ENCODE results near the gene INTS1.

Gene INTS1

DNA sequence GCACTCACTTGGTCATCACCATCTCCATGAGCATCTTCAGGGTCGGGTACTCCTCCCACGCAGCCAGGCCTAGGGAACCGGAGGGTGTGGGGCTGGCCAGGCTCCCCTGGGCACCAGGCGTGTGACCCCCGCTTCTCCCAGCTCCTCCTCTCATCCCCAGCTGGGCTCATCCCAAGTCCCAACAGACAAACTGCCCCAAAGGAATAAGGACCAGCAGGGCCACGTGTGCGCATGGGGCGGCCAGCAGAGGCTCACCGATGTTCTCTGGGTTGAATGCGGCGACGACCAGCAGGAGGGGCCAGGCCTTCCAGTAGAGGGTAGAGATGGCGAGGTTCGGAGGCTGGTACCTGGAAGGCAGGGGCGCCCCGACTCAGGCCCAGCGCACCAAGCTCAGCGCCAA lies 14.9 kb downstream of the INTS1 start:
- DNase-seq (ENCODE audit: low read depth in 2 of 2): no peak

DNA sequence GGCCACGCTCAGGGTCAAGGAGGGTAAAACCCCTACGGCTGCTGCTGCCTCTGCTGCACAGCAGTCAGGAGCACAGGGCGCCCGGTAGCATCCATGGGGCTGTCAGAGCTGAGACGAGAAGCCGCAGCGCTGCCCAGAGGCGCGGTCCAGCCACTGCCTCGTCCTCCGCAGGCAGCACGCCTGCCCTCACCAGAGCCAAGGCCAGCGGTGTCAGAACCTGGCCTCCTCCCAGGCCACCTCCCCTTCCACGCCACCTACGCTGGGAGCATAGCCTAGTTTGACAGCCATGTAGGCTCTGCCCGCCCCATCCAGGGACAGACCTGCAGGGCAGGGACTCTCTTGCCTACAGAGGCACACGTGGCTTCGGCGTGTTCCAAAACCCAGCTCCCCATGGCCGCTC lies 16.2 kb downstream of the INTS1 start:
- no peak for DNase-seq (ENCODE audit: low read depth in 2 of 2)

DNA sequence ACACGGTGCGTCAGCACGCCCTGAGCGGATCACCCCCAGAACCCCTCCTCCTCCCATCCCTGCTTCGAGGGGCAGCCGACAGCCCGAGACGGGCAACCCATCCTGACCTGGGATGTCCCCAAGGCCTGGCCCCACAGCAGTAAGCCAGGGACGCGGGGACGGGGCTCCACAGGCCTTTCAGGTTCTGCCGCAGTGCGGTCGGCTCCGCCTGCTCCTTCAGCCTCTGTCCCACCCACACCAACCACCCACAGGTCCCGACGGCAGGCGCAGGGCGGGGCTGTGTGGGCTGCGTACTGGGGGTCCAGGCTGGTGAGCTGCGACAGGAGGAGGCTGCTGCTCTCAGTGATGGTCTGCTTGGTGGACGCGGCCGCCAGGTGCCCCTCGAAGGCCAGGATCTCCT lies 16.7 kb downstream of the INTS1 start:
- no peak for DNase-seq (ENCODE audit: low read depth in 2 of 2)

DNA sequence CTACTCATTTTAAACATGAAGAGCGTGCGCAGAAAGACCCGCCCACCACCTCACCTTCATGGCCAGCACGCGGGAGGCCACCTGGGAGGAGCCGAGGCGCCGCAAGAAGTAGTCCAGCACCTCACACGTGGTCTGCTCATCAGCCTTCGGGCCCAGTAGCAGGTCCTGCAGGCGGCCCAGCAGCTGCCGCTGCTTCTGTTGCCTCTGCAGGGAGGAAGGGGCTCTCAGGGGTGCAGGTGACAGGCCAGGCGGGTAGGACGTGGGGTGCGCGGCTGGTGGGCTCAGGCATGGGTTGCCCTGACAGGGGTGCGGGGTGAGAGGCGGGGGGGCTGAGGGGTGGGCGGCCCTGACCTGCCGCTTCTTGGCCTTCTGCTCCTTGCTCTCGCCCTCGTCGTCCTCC lies 17.6 kb downstream of the INTS1 start:
- DNase-seq (ENCODE audit: low read depth in 2 of 2): no peak

DNA sequence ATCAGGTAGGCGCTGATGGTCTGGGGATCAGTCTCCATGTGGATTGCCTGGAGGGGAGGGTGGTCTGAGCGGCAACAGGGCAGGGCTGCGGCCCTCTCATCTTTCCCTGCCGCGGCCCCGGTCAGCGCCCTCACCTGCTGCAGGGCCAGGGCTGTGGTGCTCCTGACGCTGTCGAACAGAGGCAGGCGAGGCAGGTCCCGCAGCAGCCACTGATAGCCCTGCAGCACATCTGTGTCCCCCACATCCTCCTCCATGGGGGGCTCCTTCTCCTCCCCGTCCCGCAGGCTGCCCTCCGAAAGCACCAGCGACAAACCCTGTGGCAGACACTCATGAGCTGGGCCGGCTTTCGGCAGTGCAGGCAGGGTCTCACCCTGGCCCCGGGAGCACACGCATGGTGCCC lies 19.0 kb downstream of the INTS1 start:
- DNase-seq (ENCODE audit: low read depth in 2 of 2): no peak

DNA sequence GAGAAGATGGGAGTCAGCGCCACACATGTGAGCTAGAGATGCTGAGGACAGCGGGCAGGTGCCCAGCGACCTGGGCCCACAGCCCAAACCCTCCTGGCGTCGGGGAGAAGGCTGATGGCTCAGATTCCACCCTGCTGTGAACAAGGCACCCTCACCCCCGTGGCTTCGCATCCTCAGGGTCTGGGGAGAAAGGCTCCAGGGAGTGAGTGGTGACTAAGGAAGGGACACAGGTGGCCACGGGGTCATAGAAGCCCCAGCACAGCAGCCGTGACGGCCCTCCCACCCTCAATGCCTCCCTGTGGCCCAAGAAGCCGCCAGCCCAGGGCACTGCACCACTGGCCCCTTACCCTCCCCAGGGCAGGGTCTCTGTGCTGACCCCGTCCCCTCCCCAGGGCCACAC lies 19.6 kb downstream of the INTS1 start:
- no peak for DNase-seq (ENCODE audit: low read depth in 2 of 2)

DNA sequence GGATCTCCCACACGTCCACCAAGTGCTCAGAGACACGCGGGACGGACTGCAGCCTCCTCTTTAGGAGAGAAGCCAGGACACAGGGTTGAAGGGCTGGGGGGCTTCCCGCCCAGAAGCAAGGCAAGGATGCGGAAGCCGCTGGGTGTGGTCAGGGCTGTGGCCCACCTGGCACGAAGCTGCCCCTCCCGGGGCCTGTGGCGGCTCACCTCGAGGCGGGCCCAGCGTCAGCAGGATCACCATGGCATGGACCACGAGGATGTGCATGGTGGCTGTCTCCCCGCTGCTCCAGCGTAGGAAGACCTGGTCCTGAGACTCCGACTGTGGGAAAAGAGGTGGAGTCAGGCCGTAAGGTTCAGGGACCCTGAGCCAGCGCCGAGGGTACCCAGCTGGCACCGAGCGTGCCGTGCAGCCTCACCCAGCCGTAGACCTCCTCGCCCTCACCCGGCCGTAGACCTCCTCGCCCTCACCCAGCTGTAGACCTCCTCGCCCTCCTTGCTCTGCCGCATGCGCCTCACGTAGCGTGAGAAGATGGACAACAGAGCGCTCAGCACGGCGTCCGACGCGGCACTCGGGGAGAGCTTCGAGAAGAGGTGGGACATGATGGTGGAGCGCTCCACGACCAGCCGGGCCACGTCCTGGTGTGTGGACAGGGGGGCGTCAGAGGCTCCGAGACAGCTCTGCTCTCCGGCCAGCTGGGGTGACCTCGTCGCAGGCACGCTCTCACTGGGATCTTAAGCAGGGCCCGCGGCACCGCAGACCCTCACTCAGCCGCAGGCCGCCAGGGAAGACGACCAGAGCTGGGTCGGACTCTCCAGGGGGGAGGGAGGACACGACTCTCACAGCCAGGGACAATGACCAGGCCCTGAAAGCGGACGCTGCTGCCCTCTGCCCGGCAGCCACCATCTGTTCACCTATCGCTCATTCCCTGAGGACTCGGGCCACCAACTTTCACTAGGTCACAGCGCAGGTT lies 20.4 kb downstream of the INTS1 start:
- no peak for DNase-seq (ENCODE audit: low read depth in 2 of 2)

DNA sequence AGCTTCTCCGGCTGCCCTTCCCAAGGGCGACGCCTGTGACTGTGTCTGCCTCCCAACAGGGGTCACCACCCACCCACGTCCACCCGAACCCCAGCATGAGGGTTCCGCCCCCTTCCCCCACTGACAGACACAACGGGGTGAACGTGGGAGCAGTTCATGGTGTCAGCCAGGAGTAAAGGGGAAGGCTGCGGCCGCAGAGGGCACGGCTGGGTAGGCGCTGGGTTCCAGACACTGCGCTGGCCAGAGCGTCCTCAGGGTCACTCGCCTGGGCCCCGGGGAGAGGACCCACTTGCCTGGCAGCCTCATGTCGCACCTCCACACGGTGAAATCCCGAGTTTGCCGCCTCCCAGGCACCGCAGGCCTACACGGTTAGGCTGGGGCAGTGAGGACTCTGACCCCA lies 21.1 kb downstream of the INTS1 start:
- no peak for DNase-seq (ENCODE audit: low read depth in 2 of 2)

DNA sequence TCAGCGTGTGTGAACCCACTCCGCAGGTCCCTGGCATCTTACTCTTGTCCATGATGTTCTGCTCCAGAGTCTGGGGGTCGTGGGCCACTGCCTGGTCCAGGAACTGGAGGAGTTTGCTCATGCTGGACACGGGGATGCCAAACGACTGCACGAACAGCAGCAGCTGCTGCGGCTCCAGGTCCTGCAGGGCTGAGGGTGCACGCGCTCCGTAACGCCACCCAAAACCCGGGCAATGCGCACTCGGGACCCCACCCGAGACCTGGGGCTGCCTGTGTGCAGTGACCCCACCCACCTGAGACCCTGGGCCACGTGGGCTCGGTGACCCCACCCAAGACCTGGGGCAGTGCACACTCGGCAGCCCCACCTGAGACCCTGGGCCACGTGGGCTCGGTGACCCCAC lies 22.9 kb downstream of the INTS1 start:
- DNase-seq (ENCODE audit: low read depth in 2 of 2): no peak

DNA sequence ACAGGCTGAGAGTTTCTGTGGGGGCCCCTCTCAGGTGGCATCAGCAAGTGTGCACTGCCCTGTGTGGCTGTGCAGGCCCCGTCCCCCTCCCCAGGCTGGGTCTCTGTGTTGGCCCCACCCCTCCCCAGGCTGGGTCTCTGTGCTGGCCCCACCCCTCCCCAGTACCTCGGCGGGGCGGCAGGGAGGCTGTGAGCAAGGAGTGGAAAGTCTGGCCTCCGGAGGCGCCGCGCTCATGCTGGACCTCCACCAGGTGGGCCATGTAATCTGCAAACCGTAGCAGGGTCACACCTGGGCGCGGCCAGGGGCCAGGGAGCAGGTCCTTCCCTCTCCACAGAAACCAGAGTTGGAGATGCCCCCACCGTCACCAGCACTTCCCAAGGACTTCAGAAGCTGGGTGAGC lies 23.5 kb downstream of the INTS1 start:
- no peak for DNase-seq (ENCODE audit: low read depth in 2 of 2)

DNA sequence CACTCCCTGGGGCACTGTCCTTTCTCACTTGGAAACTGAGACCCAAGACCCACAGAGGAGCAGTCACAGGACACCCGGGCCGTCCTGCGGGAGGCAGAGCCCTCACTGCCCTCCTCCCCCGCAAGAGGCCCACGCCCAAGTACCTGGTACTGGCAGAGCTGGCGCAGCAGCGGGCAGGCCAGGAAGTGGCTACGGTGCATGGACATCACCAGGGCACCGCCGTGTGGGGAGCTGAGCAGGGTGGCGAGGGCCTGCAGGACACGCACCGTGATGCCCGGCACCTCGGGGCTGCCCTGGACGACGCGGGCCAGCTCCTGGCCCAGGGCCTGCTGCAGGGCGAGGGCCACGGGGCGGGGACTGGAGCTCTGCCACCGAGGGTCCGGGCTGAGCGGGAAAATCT lies 24.9 kb downstream of the INTS1 start:
- DNase-seq (ENCODE audit: low read depth in 2 of 2): no peak

DNA sequence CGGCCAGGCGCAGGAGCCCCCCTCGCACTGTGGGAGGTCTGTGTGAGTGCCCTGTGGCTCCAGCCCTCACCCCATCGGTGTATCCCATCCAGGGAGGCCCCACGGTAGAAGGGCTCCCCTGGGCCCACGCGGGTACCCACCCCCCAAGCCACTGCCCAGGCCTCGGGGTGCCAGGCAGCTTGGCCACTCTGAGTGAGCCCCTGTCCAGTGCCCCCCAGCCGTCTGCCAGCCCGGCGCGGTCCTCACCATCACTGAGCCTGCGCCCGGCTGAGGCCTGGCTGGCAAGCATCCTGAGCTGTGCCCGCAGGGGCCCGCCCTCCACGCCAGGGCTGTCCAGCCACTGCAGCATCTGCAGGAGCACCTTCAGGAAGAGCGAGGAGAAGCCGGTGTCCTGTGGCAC lies 25.7 kb downstream of the INTS1 start:
- no peak for DNase-seq (ENCODE audit: low read depth in 2 of 2)

DNA sequence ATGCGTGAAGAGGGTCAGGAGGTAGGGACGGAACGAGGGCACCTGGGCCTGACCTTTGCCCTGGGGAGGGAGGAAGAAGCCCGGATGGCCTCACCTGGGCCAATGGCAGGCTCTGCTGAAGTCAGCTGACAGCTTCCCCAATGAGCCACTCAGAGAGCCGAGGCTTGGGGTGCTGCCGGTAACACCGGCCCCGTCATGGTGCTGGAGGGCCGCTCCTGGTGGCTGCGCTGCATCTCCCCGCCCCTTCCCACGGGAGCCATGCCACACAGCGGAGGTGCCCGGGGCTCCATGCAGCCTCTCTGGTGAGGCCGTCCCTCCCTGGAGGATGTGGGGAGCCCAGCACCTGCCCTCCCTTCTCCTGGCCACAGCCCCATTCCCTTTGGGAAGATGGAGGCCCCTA lies 27.3 kb downstream of the INTS1 start:
- no peak for DNase-seq (ENCODE audit: low read depth in 2 of 2)

DNA sequence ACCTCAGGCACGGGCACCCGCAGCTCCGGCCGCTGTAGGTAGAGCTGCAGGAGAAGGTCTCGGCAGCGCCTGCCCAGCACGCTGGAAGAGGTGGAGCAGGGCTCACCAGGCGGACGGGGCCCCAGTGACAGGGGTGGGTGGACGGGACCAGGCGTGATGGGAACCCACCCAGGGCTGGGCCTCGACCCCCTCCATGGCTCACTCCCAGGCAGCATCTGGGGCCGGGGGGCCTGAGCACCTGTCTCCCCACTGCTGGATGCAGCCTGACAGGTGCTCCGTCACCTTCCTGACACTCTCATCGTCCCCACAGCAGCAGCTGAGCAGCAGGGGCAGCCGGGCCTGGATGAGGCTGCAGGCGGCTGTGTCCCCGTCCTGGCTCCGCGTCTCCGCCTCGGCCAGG lies 28.2 kb downstream of the INTS1 start:
- DNase-seq (ENCODE audit: low read depth in 2 of 2): no peak

DNA sequence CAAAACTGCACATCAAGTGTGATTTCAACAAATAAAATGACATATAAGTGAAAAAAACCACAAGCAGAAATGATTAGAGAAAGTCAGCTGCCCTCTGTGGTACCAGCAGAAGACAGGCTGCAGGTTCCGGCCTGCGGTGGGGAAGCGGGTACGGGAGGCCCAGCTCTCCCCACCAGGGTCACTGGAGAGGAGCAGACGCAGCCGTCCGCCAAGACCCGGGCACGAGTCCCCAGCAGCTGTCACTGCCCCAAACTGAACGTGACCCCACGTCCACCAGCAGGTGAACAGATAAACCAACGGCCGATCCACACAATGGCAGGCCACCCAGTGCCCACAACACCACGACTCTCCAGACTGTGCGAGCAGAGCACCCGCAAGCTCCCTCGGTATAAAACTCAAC lies 28.8 kb downstream of the INTS1 start:
- DNase-seq (ENCODE audit: low read depth in 2 of 2): no peak

DNA sequence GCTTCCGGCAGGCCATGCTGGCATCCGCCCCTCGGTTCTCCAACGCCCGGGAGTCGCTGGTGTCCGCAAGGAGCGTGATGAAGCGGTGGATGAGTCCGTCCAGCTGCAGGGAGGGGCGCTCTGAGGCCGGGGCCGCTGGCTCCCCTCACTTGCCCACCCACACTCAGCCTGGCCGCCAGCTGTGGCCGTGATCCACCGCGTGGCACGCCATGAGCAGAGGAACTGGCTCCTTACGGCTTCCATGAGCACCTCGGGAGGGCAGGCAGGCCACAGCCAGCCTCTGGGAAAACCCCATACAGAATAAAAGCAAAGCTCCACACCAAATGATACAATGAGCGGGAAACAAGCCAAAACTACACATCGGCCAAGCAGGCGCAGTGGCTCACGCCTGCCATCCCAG lies 29.5 kb downstream of the INTS1 start:
- DNase-seq (ENCODE audit: low read depth in 2 of 2): no peak

DNA sequence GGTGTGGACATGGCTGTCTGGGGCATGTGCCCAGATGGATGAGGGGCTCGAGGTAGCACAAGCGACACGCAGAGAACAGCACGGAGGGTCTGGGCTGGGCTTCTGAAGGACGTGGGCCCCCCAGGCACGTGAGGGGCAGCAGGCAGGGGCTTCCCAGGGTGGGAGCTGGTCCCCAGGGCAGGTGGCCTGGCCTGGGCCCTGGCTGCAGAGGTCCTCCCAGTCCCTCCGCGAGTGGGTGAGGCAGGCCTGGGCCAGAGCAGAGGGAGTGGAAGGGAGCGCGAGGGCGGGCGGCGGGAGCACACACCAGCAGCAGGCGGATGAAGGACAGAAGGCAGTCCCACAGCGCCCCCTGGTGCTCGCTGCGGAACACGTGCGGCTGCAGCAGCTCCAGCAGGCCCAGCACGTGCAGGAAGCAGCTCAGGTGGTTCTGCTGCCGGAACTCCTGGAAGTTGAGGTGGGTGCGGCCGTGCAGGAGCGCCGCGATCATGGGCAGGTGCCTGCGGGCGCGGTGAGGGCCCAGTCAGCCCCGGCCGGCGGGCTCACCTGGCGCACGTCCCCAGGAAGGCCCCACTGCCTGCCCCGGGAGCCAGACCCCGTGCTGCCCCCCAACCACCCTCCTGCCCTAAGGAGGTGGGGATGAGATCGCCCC lies 30.2 kb downstream of the INTS1 start:
- peak; percentile 80 to 88 for DNase-seq (ENCODE audit: low read depth in 2 of 2)

DNA sequence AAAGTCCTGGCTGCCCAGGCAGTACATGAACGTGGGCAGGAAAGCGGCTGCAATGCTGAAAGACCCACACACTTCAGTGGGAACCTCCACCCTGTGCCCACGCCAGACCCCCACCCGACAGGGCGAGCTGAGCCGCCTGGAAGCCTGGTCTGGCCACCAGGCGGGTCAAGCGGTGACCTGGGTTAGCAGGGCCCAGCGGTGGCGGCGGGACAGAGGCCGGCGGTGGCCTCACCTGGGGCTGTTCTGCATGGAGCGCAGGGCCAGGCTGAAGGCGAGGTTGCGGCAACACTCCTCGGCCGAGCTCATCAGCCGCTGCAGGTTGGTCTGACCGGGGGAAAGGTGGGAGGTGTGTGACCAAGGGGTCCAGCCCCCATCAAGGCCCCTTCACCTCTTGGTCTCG lies 33.3 kb downstream of the INTS1 start:
- DNase-seq (ENCODE audit: low read depth in 2 of 2): no peak

DNA sequence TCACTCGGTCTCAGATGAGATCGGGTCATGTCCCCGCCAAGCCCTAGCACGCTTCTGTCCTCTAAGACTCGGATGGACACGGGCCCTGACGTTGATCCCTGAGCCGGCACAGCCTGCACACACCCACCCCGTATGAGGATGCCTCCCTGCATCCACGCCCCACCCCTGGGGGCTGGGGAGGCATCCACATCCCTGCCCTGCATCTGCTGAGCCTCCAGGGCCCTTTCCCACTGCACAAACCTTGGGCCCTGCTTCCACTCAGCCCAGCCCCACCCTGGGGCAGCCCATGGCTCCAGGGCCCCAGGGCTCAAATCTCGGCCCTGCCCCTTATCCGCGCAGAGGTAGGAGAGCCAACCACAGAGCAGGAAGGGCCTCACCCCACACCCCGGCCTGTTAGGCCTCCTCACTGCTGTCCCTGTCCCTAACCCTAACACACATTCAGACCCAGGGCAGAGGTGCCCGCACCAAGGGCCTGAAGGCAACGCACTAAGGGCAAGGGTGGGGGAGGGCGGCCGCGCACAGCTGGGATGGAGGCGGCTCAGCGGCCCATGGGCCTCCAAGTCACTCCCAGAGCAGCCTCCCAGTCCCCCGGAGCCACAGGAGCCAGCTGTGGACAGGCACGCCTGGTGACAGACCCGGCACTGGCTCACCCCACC lies 35.4 kb downstream of the INTS1 start:
- DNase-seq (ENCODE audit: low read depth in 2 of 2): no peak

DNA sequence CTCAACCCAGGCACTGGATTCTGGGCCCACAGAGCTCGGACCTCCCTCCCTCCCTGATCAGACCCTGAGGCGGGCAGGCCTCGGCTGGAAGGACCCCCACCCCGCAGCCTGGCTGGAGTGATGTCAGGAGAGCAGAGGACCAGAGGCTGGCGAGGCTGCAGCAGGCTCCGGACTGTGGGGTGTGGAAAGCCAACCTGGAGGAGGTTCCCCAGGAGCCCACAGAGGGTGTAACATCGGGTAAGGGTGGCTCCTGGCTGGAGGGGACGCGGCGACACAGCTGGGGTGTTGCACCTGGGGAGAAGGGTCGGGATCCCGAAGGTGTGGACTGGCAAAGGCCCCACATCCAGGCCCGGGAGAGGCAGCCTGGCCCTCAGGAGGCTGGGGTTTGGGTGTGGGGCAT lies 36.0 kb downstream of the INTS1 start:
- DNase-seq (ENCODE audit: low read depth in 2 of 2): no peak

DNA sequence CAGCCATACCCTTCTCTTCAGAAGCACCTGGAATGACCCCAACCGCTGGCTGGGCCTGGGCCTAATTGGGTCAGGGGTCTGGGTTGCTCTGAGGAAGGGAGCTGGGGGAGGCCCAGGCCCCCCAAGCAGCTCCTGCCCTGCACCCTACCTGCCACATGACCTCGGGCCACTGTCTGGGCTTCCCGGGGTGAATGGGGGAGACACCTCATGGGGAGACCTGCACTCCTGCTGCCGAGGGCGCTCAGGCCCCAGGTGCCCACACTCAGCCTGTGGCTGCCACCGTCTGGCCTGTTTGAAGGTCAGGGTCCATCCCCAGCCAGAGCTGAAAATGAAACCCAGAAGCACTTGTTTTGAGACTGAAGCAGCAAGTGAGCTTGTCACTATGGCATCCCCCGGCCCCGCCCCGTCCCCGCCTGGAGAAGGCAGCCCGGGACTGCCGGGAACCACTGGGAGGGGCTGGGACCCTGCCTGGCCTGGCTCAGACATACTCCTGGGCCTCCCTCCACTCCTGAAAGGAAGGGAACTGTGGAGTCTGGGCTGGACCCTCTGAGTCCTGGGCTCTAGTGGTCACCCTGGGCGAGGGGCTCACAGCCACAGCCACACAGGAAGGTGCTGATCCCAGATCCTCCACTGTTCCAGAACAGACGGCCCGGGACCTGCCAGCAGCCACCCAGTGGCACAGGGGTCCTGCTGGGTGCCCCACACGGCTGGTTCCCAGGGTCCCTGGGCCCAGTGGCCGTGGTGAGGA lies 37.5 kb downstream of the INTS1 start:
- DNase-seq (ENCODE audit: low read depth in 2 of 2): no peak

DNA sequence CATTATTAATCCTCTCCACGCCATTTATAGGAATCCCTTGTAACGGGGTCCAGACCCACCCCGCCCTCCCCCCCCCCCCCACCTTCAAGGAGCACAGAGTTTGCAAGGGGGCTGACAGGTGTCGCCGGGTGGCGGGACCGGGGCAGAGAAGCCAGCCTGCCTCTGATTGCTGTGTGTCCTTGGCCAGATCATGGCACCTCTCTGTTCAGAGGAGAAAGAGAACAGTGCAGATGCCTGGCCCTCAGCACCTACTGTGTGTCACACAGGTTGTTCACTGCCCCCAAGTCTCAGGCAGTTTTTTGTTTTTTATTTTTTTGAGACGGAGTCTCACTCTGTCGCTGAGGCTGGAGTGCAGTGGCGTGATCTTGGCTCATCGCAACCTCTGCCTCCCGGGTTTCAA lies 39.5 kb downstream of the INTS1 start:
- DNase-seq (ENCODE audit: low read depth in 2 of 2): no peak
